ENCODE data around the gene PRSS58.

DNA sequence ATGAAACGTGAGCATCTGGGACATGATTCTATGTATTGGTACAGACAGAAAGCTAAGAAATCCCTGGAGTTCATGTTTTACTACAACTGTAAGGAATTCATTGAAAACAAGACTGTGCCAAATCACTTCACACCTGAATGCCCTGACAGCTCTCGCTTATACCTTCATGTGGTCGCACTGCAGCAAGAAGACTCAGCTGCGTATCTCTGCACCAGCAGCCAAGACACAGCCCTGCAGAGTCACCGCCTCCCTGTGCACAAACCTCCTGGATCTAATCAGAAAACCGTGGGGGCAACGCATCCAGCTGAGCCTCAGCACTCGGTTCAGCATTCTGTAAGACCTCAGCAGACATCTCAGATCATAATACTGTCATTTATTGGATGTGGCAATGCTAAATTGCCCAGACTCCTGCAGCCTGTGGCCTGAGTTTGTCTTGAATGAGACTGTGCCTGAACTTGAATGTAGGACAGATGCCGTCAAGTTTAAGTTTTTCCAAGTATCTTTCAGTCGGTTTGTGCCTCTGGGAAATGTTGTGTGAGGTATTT is 41.5 kb upstream of the PRSS58 start:
- TF ChIP-seq ZNF274 (IDR thresholded peaks at IDR 0.05; ENCODE audit: borderline replicate concordance, low read depth, low read length) = no peak
- TF ChIP-seq BCOR (IDR thresholded peaks at IDR 0.05) = no peak
- no peak for TF ChIP-seq MIER1 (IDR thresholded peaks at IDR 0.05; ENCODE audit: low read depth)
